NCI-H524 treated with DMSO at 0.1 percent for 48 hours (cell line): ENCODE results near the gene TGFBI.

Experiments
- DNase-seq: peaks from one replicate; lab custom pipeline; 2025; lab: John Stamatoyannopoulos, UW

Gene TGFBI

GRCh38 chr5:136094189-136094912 lies 65.6 kb downstream of the TGFBI start:
- DNase-seq = no peak

DNA sequence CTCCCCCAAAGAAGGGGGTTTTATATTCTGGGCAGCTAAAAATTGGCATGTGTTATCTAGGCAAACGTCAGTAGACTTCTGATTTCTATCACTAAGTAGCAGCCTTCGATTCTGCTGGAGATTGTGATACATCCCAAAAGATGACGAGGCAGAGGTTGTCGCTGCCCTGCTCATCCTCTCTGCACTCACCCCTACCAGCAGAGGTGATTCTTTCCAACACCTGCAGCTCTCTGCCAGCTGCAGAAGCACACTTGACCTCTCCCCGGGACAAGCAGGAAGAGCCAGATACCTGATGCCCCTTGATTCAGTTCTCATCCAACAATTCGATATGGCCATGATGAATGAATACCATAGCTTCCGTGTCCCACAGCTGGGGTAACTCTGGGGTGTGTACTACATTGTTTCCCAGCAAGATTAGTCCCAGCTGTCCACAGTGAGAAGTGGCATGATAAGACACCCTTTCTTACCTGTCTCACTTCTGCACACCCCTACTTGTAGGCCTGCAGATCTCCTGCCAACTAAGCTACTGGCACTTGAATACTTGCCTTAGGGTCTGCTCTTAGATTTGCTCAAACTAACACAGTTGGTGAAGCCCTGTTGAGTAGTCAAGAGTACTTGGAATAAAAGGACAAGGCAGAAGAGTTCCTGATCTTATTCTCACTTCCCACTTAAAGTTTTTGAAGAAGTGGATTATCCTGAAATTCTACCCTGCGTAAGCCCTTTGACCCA lies 66.3 kb downstream of the TGFBI start:
- DNase-seq = peak; percentile 68

- DNase-seq = no peak
Observed at GRCh38 chr5:136098176-136098575, 69.4 kb downstream of the TGFBI start.

DNA sequence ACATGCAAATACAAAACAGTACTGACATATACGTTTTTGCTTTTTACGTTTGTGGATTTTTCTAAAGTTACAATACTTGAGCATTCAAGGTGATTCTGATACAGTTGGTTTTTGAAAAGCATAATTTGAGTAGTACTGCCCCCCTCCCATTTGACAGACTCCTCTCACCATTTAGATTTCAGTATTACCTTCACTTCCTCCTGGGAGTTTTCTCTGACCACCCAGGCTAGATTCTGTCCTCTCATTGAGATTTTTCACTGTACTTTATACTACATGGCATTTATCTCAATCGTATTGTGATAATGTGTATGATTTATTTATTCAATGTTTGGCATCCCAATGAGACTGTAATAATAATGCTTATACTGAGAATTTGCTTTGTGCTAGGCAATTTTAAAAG lies 71.1 kb downstream of the TGFBI start:
- DNase-seq = no peak

DNA sequence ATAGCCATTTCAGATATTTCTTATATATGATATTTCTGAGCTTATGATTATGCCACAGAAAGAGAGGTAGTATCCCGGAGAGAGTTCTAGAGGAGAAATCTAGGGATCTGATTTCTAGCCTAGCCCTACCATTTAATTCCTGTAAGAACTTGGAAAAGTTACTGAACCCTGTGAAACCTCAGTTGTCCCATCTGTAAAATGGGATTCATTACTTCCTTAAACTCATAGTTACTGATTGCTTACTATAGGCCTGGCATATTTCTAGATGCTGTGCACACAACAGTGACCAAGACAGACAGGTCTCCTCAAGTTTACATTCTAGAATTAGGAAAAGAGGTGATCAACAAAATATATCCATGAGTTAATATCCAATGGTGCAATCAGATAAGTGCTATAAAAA lies 73.1 kb downstream of the TGFBI start:
- DNase-seq = no peak

DNA sequence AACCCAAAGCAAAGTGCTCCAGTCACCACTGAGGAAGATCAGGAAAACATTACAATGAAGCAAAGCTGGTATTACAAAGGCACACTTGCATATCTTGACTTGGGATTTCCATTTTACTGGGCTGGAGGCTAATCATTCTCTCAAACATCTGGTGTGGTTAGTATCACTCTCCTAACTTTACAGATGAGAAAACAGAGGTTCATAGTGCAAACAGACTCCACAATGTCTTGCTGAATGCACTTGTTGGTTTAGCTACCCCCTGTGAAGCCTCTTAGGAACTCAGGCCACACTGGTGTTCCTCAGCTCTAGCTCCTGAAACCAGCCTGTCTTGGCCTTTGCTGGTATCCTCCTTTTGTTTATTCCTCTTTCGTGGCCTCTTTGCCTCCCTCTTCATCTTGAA lies 74.3 kb downstream of the TGFBI start:
- DNase-seq = no peak

- DNase-seq = no peak
Observed at GRCh38 chr5:136104306-136104965, 75.6 kb downstream of the TGFBI start.

- DNase-seq = no peak
Observed at GRCh38 chr5:136106351-136107031, 77.7 kb downstream of the TGFBI start.

- no peak for DNase-seq
Observed at GRCh38 chr5:136108180-136108611, 79.4 kb downstream of the TGFBI start.

DNA sequence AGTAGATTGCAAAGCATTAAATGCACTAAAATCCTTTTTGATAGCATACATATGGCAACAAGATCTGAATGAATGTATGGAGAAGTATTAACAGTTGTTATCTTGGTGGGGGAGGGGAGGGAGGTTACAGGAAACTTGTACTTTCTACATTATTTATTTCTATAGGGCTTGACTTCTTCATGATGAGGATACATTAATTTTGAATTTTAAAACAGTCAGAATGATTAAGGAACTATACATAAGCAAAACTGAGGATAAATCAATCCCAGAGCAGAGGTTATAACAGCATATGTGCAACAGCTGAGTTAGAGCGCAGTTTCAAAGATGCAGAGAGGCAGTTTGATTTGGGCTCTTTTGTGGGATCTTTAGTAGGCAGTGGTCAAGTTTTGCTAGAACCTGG lies 80.0 kb downstream of the TGFBI start:
- no peak for DNase-seq

DNA sequence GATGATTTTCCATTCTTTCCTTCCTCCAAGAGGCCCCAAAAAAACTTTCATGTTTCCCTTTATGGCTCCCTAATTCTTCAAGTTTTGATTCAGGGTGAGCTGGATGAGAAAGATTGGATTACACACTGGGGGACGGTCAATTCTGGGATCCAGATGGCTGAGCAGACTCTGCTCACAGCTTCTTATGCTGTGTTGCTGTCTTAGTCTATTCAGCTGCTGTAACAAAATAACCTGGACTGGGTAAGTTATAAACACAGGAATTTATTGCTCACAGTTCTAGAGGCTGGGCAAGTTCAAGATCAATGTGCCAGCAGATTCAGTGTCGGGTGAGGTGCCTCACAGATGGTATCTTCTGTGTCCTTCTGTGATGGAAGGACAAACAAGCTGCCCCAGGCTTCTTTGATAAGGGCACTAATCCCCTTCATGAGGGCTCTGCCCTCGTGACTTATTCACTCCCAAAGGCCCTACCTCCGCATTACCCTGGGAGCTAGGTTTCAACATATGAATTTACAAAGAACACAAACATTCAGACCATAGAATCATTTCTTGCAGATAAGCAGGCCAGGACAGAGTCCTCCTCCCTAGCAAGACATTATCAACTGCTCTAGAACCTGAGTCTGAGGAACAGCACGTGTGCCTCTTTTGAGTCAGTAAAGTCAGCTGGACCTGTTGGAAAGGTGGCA lies 80.8 kb downstream of the TGFBI start:
- no peak for DNase-seq
